NCI-H2171 treated with DMSO at 0.1 percent for 48 hours (cell line): ENCODE measurements around the gene BCORL1.

Source experiments
- DNase-seq: peaks from one replicate; lab custom pipeline; 2025; lab: John Stamatoyannopoulos, UW

The BCORL1 gene

DNA sequence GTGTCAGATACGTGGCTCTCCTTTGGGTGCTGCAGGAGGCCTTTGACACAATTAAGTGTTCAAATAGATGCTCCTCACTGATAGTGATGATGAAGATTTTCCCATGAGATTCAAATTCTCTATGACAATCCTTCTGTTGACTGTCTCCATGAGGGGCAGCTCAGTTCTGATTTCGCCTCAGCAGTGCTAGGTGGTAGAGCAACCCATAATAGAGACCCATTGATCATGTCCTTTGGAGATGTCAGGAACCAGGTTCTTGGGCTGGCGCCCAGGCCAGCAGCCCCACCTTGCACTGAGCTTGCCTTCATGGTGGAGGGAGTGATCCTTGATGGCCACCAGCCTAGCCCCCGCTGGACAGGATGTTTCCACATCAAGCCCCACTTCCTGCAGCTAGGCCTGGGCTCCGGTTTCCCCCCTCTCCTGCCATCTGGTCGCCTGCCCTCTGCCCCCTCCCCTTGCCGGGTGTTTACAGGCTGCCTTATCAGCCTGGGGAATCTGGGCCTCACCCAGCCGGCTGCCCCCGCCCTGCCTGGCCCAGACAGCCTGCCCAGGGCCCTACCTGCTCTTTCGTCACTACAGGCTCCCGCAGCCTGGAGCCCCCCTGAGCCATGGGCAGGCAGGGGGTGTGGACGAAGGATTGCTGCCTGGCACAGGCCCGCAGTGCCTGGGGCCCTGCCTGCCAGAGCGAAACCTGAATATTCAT is 115.2 kb downstream of the BCORL1 start:
- peak; percentile 49 for DNase-seq

DNA sequence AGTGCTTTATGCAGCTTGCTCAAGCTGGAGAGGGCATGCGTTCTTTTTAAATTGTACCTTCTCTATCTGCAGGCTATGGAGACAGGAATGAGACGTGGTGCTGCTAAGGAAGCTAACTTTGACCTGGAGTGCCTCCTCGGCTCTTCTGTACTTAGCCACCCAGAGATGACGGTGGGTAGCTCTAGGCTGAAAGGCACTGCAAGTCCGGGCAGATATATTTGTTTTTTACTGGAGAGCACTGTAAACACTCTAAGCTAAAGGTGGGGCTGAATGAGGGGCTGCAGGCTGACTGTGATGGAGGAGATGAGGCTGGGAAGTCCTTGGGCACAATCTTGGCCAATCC is 115.7 kb downstream of the BCORL1 start:
- DNase-seq: no peak

DNA sequence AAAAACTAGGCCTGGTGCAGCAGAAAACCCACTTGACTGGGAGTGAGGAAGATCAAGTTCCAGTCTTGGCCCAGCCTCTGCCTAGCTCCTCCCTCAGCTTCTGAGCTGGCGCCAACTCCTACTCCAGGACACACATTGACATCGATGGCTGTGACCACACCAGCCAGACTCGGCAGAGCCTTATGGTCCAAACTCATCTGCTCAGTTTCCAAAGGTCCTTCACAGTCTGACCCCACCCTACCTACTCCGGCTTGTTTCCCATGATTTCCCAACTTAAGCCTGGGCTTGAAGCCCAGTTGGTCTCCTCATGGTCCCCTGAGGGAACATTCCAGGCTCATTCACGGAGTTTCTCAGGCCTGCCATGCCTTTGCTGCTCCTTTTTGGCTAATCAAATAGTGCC is 117.7 kb downstream of the BCORL1 start:
- DNase-seq: no peak

DNA sequence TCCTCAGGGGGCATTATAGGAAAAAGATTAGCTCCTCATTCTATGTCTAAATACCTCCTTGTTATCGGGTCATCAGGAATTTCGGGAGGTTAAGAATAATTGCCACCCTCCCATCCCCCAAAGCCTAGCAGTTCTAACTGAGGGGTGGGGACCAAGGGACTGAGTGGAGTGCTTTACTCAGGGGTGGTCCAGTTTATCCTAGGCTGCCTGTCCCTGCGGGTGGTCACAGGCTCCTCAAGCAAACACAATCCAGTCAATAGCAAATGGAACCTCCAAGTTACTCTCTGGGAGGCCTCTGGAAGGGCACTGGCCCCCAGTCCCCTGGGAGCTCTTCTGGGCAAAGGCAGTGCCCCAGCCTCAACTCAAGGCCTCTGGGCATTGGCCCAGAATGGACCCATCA is 121.2 kb downstream of the BCORL1 start:
- no peak for DNase-seq

DNA sequence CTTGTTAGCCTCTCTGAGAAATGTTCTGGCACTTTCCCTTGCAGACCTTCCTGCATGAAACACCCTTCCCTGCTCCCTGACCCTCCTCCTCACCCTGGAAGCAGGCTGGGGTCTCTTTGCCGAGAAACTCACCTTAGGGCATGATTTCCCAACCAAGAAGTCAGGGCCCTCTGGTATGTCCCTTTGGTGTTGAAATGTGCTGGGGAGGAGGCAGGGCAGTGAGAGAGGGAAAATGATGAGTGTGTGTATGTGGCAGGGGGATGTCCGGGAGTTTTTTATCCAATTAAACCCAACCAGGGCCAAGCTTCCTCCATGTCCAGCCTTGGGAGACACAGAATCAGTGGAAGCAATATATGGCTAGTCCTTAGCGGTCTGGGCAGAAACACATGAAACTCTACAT is 122.8 kb downstream of the BCORL1 start:
- DNase-seq: no peak

DNA sequence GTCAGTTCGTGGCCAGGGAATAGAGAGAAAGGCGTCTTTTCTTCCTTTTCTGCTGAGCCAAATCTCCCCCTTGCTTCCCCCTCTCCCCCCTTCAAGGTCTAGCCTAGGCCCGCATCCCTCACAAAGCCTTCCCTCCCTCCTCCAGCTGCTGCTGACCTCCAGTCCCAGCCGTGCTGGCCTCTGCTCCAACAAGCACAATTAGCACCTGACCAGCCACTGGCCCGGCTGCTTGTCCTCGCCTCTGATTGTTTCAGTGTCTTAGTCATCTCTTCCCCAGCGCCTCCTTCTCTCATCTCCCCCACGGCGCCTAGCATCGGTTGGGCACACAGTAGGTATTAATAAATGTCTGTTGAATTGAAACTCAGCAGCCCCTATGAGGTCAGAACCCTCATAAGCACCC is 123.6 kb downstream of the BCORL1 start:
- DNase-seq: no peak
